HepG2 (cell line): ENCODE results near the gene SUN5. TPM values are rescaled to one million over a fixed set of nuclear protein-coding genes. Genes with fewer than 3 reads are reported as not detected.

ENCODE experiments used
- ARID4A ChIP-seq: sonication (generic); formaldehyde crosslinking; IDR thresholded peaks from 2 replicates; pipeline ENCODE4 v1.5.0; 2020; ENCODE audit warnings: mild to moderate bottlenecking, missing genetic modification reagents, borderline replicate concordance
- ATF7-NPFF ChIP-seq: sonication (generic); formaldehyde crosslinking; IDR thresholded peaks from 2 replicates; pipeline ENCODE4 v1.8.1; 2023; ENCODE audit warnings: mild to moderate bottlenecking, low read depth, missing genetic modification reagents, moderate library complexity
- ATRX ChIP-seq: sonication (generic); formaldehyde crosslinking; IDR thresholded peaks from 2 replicates; pipeline ENCODE4 v1.4.0; 2020; ENCODE audit warnings: missing genetic modification reagents, borderline replicate concordance
- CREM ChIP-seq, 2 experiments: sonication (generic) in 1 of 2; formaldehyde crosslinking in 1 of 2; IDR thresholded peaks; 2 replicates each; pipeline versions ENCODE4 v1.4.0 to v1.6.1; 2016 to 2020; ENCODE audit warnings: antibody characterized with exemption in 1 of 2, mild to moderate bottlenecking in 1 of 2, missing genetic modification reagents in 1 of 2
- DBP ChIP-seq: sonication (generic); formaldehyde crosslinking; IDR thresholded peaks from 2 replicates; pipeline ENCODE4 v1.4.0; 2020; ENCODE audit warnings: missing genetic modification reagents; ENCODE audit errors: not compliant biosample characterization
- DMAP1 ChIP-seq: IDR thresholded peaks from 2 replicates; pipeline ENCODE4 v1.6.1; 2016
- DRAP1 ChIP-seq: IDR thresholded peaks from 2 replicates; pipeline ENCODE4 v1.6.1; 2016; ENCODE audit warnings: missing genetic modification reagents, missing compliant biosample characterization
- GLMP ChIP-seq: sonication (generic); formaldehyde crosslinking; IDR thresholded peaks from 2 replicates; pipeline ENCODE4 v1.9.0; 2021; ENCODE audit warnings: missing genetic modification reagents, mild to moderate bottlenecking, borderline replicate concordance
- IRF2 ChIP-seq: IDR thresholded peaks from 2 replicates; pipeline ENCODE4 v1.6.1; 2018; ENCODE audit warnings: missing genetic modification reagents, missing compliant biosample characterization
- KMT2B ChIP-seq: IDR thresholded peaks from 2 replicates; pipeline ENCODE4 v1.6.1; 2016; ENCODE audit warnings: missing genetic modification reagents, missing compliant biosample characterization
- MIXL1 ChIP-seq: IDR thresholded peaks from 2 replicates; pipeline ENCODE4 v1.6.1; 2016
- POLR2AphosphoS2 ChIP-seq: IDR thresholded peaks from 2 replicates; pipeline ENCODE4 v1.6.1; 2011; ENCODE audit warnings: low read depth, low read length, improper control_type of control experiment
- SRSF1 ChIP-seq: fragments of 200-400 bp; formaldehyde crosslinking; optimal IDR thresholded peaks from 2 replicates; pipeline ENCODE3; 2017; ENCODE audit warnings: mild to moderate bottlenecking, low read depth, low read length, moderate library complexity
- TBP ChIP-seq: sonication (generic); formaldehyde crosslinking; IDR thresholded peaks from 2 replicates; pipeline ENCODE4 v1.5.0; 2020; ENCODE audit warnings: missing genetic modification reagents
- TBX3 ChIP-seq: fragments of 450-650 bp; IDR thresholded peaks from 2 replicates; pipeline ENCODE4 v1.6.1; 2017; ENCODE audit warnings: antibody characterized with exemption, mild to moderate bottlenecking, inconsistent platforms, borderline replicate concordance
- ZNF101 ChIP-seq: sonication (generic); formaldehyde crosslinking; IDR thresholded peaks from 2 replicates; pipeline ENCODE4 v1.4.0; 2020; ENCODE audit warnings: mild to moderate bottlenecking, low read depth, missing genetic modification reagents, borderline replicate concordance
- ZNF446 ChIP-seq: sonication (generic); formaldehyde crosslinking; IDR thresholded peaks from 2 replicates; pipeline ENCODE4 v1.5.0; 2020; ENCODE audit warnings: mild to moderate bottlenecking, missing genetic modification reagents
- ZNF747 ChIP-seq: sonication (generic); formaldehyde crosslinking; IDR thresholded peaks from 2 replicates; pipeline ENCODE4 v1.8.1; 2023; ENCODE audit warnings: missing genetic modification reagents, mild to moderate bottlenecking, borderline replicate concordance
- polyA plus RNA-seq, 8 experiments: library from polyadenylated mRNA; depleted of rRNA in 3 of 8; stranded (reverse) in 7 of 8; unstranded in 1 of 8; fragments of >200 nt; fragmentation: Illumina TruSeq in 4 of 8; extraction: Trizol in 4 of 8; gene quantifications; 2 replicates each; pipeline versions ENCODE4 v1.2.1 to v1.2.3, GENCODE V29; 2011 to 2016; ENCODE audit warnings: low read depth in 4 of 8, missing spikeins in 1 of 8, mixed read lengths in 1 of 8; ENCODE audit not compliant: insufficient read depth in 1 of 8
- total RNA-seq, 5 experiments: library from RNA; depleted of rRNA; stranded (reverse); fragments of >200 nt; fragmentation: Illumina TruSeq; extraction: Trizol; gene quantifications; 2 replicates each; pipeline ENCODE4 v1.2.3, GENCODE V29; 2016; ENCODE audit warnings: low read depth in 1 of 5
- TF ChIP-seq, protein P1 (sequence below): sonication (generic); formaldehyde crosslinking; IDR thresholded peaks from 2 replicates; pipeline ENCODE4 v1.4.0; 2020; ENCODE audit warnings: mild to moderate bottlenecking, missing genetic modification reagents

Gene SUN5
- total and polyA plus RNA-seq, 2 of the 13 experiments (the other 11 are each of a cell fraction or from before 2014, with no cell fraction given), result not detected

GRCh38 chr20:33023439-33024242, 19.4 kb upstream of the SUN5 start (continued):
- TF ChIP-seq MIXL1 (no peak), CREM (IDR thresholded peaks at IDR 0.05) (no peak), CREM (CRISPR knock-in tag; IDR thresholded peaks at IDR 0.05) (no peak), ATRX (CRISPR knock-in tag) (no peak), TBX3 (no peak), ZNF747 (CRISPR knock-in tag) (no peak; the same call in 1 of the 2 replicates), ZNF101 (no peak), GLMP (CRISPR knock-in tag) (no peak), TBP (CRISPR knock-in tag) (no peak), ARID4A (0 out of 2 replicates have a peak, but pooled peaks have one; percentile 10), SRSF1 (peak; percentile 41), POLR2AphosphoS2 (peak; percentile 45; the same call in 1 of the 2 replicates), DRAP1 (CRISPR knock-in tag) (no peak), DMAP1 (no peak), KMT2B (CRISPR knock-in tag) (peak; percentile 10; the same call in 1 of the 2 replicates), IRF2 (CRISPR knock-in tag) (no peak), DBP (CRISPR knock-in tag) (no peak), ZNF446 (CRISPR knock-in tag) (no peak), ATF7-NPFF (no peak)
- TF ChIP-seq, protein P1, sequence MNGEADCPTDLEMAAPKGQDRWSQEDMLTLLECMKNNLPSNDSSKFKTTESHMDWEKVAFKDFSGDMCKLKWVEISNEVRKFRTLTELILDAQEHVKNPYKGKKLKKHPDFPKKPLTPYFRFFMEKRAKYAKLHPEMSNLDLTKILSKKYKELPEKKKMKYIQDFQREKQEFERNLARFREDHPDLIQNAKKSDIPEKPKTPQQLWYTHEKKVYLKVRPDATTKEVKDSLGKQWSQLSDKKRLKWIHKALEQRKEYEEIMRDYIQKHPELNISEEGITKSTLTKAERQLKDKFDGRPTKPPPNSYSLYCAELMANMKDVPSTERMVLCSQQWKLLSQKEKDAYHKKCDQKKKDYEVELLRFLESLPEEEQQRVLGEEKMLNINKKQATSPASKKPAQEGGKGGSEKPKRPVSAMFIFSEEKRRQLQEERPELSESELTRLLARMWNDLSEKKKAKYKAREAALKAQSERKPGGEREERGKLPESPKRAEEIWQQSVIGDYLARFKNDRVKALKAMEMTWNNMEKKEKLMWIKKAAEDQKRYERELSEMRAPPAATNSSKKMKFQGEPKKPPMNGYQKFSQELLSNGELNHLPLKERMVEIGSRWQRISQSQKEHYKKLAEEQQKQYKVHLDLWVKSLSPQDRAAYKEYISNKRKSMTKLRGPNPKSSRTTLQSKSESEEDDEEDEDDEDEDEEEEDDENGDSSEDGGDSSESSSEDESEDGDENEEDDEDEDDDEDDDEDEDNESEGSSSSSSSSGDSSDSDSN (CRISPR knock-in tag), result peak; percentile 37; the same call in 1 of the 2 replicates
